GM19351 (cell line): ENCODE data around the gene APLP1.
"Not testable (repeated sequence)": the region's sequence is repeated elsewhere in the genome, so short reads cannot be mapped to it uniquely, and the experiment has no call there.

ENCODE experiments used
- ATAC-seq: cut with Tn5 transposase; IDR thresholded peaks from one replicate; pipeline ENCODE4 v1.9.1; 2021; ENCODE audit warnings: mild to moderate bottlenecking, moderate library complexity; ENCODE audit not compliant: unreplicated experiment

The APLP1 gene

GRCh38 chr19:35852029-35852780 is 16.2 kb upstream of the APLP1 start, which contains the start of gene NPHS1:
Gene NPHS1 (minus strand): TSS chr19:35852504. CDS start chr19:35851837, 667 bp downstream.
- ATAC-seq, result no peak

- ATAC-seq, result no peak
Measured at GRCh38 chr19:35853038-35853756, 15.2 kb upstream of the APLP1 start.

DNA sequence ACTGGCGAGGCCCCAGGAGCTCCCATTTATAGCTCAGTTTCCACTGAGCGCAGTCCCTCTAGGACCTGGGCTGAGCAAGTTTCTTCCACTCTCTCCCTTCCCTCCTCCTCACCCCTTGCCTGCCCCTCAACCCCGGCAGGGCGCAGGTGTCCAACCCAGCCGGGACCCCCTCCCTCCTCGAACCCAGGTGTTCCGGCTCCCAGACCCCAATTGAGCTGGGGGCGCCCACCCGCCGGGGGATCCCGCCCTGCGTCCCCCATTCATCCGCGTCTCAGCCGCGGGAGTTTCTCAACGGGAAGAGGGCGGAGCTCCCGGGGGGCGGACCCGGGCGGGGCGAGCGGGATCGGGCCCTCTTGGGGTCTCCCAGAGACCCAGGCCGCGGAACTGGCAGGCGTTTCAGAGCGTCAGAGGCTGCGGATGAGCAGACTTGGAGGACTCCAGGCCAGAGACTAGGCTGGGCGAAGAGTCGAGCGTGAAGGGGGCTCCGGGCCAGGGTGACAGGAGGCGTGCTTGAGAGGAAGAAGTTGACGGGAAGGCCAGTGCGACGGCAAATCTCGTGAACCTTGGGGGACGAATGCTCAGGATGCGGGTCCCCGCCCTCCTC is 11.7 kb upstream of the APLP1 start, which contains the start of gene KIRREL2:
KIRREL2 (plus strand) TSS at position 366 of the 604 bp plus-strand sequence; CDS start at position 575, 209 bp downstream.
- no peak for ATAC-seq

- ATAC-seq, result no peak
Measured at GRCh38 chr19:35858311-35858710, 10.1 kb upstream of the APLP1 start.

- ATAC-seq, result no peak
Measured at GRCh38 chr19:35859414-35859813, 9.0 kb upstream of the APLP1 start.

GRCh38 chr19:35860436-35860817 is 7.9 kb upstream of the APLP1 start:
- ATAC-seq, result no peak

DNA sequence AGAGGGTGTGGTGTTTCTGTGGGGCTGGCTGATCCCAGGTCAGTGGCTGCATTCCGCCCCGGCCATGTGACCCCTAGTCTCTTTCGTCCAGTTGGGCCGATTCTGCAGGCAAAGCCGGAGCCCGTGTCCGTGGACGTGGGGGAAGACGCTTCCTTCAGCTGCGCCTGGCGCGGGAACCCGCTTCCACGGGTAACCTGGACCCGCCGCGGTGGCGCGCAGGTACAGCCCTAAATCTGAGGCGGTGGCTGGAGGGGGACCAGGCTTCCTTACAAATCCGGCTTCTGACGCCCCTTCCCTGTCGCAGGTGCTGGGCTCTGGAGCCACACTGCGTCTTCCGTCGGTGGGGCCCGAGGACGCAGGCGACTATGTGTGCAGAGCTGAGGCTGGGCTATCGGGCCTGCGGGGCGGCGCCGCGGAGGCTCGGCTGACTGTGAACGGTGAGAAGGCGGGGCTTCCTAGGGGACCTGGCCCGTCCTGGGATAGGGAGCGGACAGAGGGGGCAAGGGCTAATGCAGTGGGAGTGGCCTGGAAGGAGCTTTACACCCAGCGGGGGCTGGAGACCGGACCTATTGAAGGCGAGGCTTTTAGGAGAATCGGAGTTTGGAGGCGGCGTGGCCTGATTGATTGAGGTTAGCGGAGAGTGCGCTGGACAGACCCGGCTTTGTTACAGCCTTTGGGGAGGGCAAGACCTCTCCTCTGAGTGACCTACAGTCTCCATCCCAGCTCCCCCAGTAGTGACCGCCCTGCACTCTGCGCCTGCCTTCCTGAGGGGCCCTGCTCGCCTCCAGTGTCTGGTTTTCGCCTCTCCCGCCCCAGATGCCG is 7.3 kb upstream of the APLP1 start:
- no peak for ATAC-seq

DNA sequence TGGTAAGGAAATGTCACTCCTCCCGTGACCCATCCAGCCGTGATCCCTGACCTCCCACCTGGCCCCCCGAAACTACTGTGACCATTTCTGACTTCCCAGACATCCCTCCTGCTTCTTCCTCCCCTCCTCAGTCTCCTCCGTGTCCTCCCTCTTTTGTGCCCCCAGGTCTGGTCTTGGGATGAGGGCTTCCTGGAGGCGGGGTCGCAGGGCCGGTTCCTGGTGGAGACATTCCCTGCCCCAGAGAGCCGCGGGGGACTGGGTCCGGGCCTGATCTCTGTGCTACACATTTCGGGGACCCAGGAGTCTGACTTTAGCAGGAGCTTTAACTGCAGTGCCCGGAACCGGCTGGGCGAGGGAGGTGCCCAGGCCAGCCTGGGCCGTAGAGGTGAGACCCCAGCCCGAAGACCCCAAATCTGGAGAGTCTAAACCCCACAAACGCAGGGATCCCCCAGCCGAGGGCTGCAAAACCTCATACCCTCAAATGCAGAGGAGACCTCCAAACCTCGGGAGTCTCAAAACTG is 6.7 kb upstream of the APLP1 start:
- no peak for ATAC-seq

DNA sequence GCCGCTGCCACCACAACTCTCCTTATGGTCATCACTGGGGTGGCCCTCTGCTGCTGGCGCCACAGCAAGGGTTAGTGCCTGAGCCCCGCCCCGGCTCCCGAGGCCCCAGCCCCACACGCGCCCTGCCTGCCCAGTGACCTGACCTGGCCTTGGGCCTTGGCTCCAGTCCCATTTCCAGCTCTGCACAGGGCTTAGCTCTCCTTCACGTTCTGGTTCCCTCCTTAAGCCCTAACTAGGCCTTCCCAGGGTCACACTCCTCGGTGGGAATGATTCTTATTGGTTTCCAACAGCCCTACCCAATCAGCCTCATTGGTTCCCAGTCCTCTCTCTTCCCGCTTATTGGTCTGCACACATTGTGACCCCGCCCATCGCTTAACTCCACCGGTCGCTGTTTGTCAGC is 5.8 kb upstream of the APLP1 start:
- no peak for ATAC-seq

GRCh38 chr19:35863018-35863417 is 5.4 kb upstream of the APLP1 start:
- ATAC-seq, result no peak

GRCh38 chr19:35868823-35869326 is 501 bp downstream of the APLP1 start:
- ATAC-seq, result no peak

DNA sequence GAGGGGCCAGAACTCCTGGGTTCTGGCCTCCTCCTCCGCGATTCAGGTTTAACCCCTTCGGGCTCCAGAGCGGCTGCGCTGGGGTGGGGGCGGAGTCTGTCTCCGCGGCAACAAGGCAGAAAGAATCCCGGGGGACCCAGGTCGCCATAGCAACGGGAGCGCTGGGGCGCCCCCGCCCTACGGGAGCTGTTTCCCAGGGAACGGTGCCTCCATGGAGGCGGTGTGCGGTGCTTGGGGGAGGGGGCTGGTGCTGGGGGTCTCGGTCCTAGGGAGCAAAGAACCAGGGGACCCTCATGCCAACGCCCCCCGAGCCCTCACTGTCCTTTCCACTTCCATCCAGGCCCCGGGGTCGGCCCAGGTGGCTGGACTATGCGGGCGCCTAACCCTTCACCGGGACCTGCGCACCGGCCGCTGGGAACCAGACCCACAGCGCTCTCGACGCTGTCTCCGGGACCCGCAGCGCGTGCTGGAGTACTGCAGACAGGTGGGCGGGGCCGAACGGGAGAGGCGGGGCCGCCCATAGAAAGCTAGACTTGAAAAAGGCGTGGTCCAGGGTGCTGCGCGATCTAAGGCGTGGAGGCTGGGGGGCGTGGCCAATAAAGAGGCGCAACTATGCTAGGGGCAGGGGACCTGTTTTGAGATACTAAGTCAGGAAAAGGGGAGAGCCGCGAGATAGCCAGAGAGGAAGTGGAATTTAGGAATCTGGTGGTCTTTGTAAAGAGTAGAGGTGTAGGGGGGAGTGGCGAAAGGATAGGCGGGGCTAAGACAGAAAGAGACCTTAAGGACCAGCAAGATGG is 1.2 kb downstream of the APLP1 start:
- ATAC-seq, result peak; percentile 73

DNA sequence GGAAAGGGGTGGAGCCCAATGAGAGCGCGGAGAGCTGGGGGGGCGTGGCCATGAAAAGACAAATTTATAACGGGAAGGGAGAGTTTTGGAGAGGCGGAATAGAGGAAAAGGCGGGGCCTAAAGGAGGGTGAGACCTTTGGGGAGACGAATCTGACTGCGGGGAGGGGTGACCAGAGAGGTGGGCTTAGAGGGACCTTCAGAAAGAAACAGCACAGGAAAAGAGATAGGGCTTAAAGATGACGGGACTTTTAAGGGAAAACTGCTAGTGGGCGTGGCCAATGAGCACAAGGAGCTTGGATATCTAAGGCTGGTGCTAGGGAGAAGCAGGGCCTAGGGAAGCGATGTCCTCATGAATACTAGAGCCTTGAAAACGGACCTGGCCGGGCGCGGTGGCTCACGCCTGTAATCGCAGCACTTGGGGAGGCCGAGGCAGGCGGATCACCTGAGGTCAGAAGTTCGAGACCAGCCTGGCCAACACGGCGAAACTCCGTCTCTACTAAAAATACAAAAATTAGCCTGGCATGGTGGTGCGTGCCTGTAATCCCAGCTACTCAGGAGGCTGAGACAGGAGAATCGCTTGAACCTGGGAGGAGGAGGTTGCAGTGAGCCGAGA is 1.9 kb downstream of the APLP1 start:
- ATAC-seq, result not testable (repeated sequence)

DNA sequence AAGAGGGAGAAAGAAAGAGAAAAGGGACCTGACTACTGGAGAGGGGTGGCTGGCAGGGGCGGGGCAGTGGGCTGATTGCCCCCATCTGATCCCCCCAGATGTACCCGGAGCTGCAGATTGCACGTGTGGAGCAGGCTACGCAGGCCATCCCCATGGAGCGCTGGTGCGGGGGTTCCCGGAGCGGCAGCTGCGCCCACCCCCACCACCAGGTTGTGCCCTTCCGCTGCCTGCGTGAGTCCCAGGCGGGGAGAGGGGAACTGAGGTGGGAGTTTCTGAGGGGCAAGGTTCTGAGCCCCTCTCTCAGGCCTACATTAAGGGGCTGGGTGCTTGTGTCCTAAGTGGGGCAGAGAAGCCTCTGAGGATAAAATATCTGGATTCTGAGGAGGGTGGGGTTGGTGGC is 2.4 kb downstream of the APLP1 start:
- no peak for ATAC-seq

- ATAC-seq, result no peak
Measured at GRCh38 chr19:35871611-35872010, 3.2 kb downstream of the APLP1 start.

- no peak for ATAC-seq
Measured at GRCh38 chr19:35872180-35872579, 3.8 kb downstream of the APLP1 start.

- ATAC-seq, result no peak
Measured at GRCh38 chr19:35874392-35874930, 6.1 kb downstream of the APLP1 start.

DNA sequence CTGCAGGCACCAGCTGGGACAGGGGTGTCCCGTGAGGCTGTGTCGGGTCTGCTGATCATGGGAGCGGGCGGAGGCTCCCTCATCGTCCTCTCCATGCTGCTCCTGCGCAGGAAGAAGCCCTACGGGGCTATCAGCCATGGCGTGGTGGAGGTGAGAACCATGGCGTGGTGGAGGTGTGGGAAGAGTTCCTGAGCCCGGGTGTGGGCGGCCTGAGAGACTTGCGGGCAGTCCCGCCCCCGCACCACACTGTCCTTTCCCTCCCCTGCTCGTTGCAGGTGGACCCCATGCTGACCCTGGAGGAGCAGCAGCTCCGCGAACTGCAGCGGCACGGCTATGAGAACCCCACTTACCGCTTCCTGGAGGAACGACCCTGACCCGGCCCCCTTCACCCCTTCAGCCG is 10.7 kb downstream of the APLP1 start:
- ATAC-seq, result no peak

DNA sequence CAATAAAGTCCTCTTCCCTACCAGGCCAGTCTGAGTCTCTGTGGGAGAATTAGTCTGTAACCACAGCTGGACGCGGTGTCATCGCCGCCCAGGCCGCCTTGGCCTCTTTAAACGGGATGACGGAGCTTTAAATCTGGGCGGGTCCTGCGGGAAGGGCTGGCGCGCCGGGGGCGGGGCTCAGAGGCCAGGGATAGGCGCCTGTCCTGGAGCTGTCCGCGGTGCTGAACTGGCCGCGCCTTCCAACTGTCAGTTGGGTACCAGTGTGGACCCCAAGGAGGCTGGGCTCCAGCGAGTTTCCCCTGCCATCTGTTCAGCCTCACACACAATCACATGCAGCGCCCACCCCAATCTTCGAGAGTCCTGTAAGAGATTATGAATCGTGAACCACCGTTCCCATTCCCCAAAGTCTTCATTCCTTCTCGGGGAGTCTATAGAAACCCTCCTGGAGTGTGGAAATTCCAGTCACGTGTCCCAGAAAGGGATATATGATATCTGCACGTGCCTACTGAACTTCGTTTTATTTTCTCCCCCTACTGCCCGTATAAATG is 11.5 kb downstream of the APLP1 start:
- no peak for ATAC-seq
